ENCODE data around the gene TTC39C. TPM values are rescaled to one million over a fixed set of nuclear protein-coding genes. Genes with fewer than 3 reads are reported as not detected.

TTC39C gene
- total RNA-seq, 3 donors from 2014 or later: 8.1 to 14.6 (median 13.2) TPM

DNA sequence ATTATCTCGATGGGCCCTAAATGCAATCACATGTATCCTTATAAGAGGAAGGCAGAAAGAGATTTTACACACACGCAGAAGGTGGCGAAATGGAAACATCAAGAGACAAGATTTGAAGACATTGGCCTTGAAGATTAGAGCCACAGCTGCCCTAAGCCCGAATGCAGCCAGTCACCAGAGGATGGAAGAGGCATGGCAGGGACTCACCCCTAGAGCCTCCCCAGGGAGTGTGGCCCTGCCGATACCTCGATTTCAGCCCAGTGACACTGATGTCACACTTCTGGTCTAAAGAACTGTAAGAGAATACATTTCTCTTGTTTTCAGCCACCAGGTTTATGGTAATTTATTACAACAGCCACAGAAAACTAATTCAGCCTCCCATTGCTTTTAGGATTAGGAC is 17.4 kb downstream of the TTC39C start:
- Histone ChIP-seq H3K9me3 (no peaks in the 10 kb centered on the region), H3K4me3 (no peak overlapping the region), H3K36me3 (ENCODE audit: low read depth) (no peaks in the 10 kb centered on the region), H3K4me1 (ENCODE audit: low read depth) (peaks cover 4% of the 10 kb centered on the region)
- no peak for DNase-seq
- TF ChIP-seq, protein P1, sequence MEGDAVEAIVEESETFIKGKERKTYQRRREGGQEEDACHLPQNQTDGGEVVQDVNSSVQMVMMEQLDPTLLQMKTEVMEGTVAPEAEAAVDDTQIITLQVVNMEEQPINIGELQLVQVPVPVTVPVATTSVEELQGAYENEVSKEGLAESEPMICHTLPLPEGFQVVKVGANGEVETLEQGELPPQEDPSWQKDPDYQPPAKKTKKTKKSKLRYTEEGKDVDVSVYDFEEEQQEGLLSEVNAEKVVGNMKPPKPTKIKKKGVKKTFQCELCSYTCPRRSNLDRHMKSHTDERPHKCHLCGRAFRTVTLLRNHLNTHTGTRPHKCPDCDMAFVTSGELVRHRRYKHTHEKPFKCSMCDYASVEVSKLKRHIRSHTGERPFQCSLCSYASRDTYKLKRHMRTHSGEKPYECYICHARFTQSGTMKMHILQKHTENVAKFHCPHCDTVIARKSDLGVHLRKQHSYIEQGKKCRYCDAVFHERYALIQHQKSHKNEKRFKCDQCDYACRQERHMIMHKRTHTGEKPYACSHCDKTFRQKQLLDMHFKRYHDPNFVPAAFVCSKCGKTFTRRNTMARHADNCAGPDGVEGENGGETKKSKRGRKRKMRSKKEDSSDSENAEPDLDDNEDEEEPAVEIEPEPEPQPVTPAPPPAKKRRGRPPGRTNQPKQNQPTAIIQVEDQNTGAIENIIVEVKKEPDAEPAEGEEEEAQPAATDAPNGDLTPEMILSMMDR (IDR thresholded peaks at IDR 0.05): no peak
- intact Hi-C loops (cut with DNase I, micrococcal nuclease): no loop called here
- no peak for ATAC-seq

DNA sequence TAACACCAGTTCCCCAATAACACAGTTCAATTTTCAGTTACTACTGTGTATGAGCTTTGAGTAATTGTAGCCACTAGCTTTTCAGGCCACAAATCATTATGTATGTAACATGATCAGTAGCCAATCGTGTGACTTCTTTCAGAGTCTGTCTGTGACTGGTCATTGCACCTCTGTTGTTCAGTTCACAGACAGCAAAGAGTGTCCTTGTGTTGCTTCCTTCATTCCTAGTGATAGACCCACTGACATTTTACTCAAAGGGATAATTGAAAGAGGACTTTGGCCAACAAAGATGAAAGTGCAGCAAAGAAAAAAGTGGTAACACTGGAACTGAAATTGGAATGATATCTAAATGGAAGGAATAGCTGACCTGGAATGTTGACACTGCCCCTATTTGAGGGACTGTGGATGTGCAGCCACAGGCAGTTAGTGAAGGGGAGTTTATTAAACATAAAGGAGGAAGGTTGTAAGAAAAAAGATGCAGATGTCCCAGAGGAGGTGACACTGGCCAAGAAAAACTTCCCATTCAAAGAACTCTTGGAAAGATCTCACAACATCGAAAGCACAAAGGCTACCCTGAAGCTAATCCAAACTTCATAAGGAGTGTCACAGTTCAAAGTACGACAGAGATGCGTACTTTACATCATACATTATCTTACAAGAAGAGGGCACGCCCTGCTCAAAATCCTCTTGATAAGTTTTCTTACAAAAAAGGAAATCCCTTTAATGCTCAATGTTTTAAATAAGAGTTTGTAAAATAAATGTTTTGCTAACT is 19.3 kb downstream of the TTC39C start:
- Histone ChIP-seq H3K9me3 (no peaks in the 10 kb centered on the region), H3K4me3 (no peak overlapping the region), H3K4me1 (ENCODE audit: low read depth) (no peaks in the 10 kb centered on the region), H3K36me3 (ENCODE audit: low read depth) (no peaks in the 10 kb centered on the region)
- TF ChIP-seq, protein P1 (IDR thresholded peaks at IDR 0.05): no peak
- no peak for DNase-seq
- intact Hi-C loops (cut with DNase I, micrococcal nuclease): no loop called here
- peak; percentile 60 for ATAC-seq

DNA sequence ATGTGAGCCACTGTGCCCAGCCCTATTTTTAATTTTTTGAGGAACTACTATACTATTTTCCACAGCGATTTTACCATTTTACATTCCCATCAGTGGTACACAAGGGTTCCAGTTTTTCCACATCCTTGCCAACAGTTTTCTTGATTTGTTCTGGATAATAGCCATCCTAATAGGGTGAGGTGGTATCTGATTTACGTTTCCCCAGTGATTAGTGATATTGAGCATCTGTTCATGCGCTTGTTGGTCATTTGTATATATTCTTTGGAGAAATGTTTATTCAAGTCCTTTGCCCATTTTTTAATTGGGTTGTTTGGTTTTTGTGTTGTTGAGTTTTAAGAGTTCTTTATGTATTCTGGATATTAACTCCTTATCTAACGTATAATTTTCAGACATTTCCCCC is 20.8 kb downstream of the TTC39C start:
- Histone ChIP-seq H3K4me3 (no peak overlapping the region), H3K4me1 (ENCODE audit: low read depth) (no peaks in the 10 kb centered on the region), H3K9me3 (no peaks in the 10 kb centered on the region), H3K36me3 (ENCODE audit: low read depth) (no peaks in the 10 kb centered on the region)
- DNase-seq (no peak), ATAC-seq (no peak)
- intact Hi-C loops (cut with DNase I, micrococcal nuclease): no loop called here
- TF ChIP-seq, protein P1 (IDR thresholded peaks at IDR 0.05): no peak

DNA sequence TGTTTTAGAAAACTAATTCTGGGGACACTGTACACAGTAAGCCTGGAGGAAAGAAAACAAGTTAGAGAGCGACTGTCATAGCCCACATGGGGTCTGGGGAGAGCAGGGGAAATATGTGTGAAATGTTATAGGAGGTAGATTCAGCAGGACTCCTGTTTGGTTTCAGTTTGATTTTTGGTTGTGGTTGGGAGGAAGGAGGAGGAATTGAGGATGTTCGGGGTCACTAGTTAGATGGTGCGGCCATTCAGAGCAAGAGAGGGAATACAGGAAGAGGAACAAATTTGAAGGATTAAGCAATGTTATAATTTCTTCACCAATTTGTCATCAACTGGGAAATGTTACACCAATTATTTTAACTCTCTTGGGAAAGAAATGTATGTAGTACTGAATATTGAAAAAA is 25.1 kb downstream of the TTC39C start:
- intact Hi-C loops (cut with DNase I, micrococcal nuclease): no loop called here
- TF ChIP-seq, protein P1 (IDR thresholded peaks at IDR 0.05): no peak
- ATAC-seq: no peak

DNA sequence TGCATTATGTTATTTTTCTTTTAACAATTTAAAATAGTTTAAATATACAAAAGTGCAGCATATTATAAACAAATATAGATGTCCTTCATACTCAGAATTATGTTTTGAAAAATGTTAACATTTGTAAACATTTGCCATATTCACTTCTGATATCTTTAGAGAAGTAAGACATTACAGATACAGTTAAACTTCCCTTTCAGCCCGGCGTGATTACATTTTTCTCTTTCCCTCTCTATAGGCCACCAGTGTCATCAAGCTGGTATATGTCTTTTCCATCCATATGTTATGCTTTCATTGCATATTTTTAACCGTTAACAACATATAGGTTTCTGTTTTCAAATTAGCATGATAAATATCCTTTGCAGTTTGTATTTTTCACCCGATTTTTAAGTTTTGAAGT is 27.1 kb downstream of the TTC39C start:
- ATAC-seq: no peak
- no peaks in the 10 kb centered on the region for H3K4me1 ChIP-seq (ENCODE audit: low read depth)
- TF ChIP-seq, protein P1 (IDR thresholded peaks at IDR 0.05): no peak
- H3K4me3 ChIP-seq: no peak overlapping the region
- DNase-seq: no peak
- no peaks in the 10 kb centered on the region for H3K9me3 ChIP-seq
- intact Hi-C loops (cut with DNase I, micrococcal nuclease): no loop called here
- H3K36me3 ChIP-seq (ENCODE audit: low read depth): no peaks in the 10 kb centered on the region

More for the DNA sequence above, 25.1 kb downstream of the TTC39C start:
- Histone ChIP-seq H3K4me3 (no peak overlapping the region), H3K36me3 (ENCODE audit: low read depth) (no peaks in the 10 kb centered on the region), H3K9me3 (no peaks in the 10 kb centered on the region), H3K4me1 (ENCODE audit: low read depth) (no peaks in the 10 kb centered on the region)
- DNase-seq: no peak

Measured in mucosa of descending colon (tissue), 3 donors.